Stimulated activated CD4-positive, alpha-beta T cell treated with anti-CD3 and anti-CD28 coated beads, Interleukin-1b, Interleukin-23, amount 100 ng/mL, for 24 hours (primary cell): ENCODE results near the gene CRELD2.

Source experiments
- DNase-seq, 4 experiments: peaks; one replicate each; pipeline ENCODE4 v3.0.0-alpha.2; 2020; ENCODE audit warnings: low read depth in 4 of 4, low spot score in 1 of 4

CRELD2 gene

GRCh38 chr22:49911881-49912625, 6.4 kb upstream of the CRELD2 start:
- no peak for DNase-seq

- no peak for DNase-seq
Observed at GRCh38 chr22:49913026-49913425, 5.4 kb upstream of the CRELD2 start.

GRCh38 chr22:49913446-49913845, 5.0 kb upstream of the CRELD2 start:
- DNase-seq: no peak

- no peak for DNase-seq
Observed at GRCh38 chr22:49914256-49914655, 4.2 kb upstream of the CRELD2 start.

- DNase-seq: no peak
Observed at GRCh38 chr22:49915610-49916009, 2.8 kb upstream of the CRELD2 start.

- no peak for DNase-seq
Observed at GRCh38 chr22:49916831-49917230, 1.6 kb upstream of the CRELD2 start.

GRCh38 chr22:49918911-49919881, 762 bp downstream of the CRELD2 start:
- DNase-seq: no peak

- DNase-seq: no peak
Observed at GRCh38 chr22:49920859-49921258, 2.4 kb downstream of the CRELD2 start.

- no peak for DNase-seq
Observed at GRCh38 chr22:49921508-49922278, 3.3 kb downstream of the CRELD2 start.

- DNase-seq: no peak
Observed at GRCh38 chr22:49922484-49922883, 4.0 kb downstream of the CRELD2 start.

GRCh38 chr22:49922926-49923325, 4.5 kb downstream of the CRELD2 start:
- no peak for DNase-seq

GRCh38 chr22:49923445-49923844, 5.0 kb downstream of the CRELD2 start:
- DNase-seq: no peak

- no peak for DNase-seq
Observed at GRCh38 chr22:49924113-49924833, 5.8 kb downstream of the CRELD2 start.

- DNase-seq: peak in 1 of 4 experiments; percentile 42
Observed at GRCh38 chr22:49925525-49926128, 7.2 kb downstream of the CRELD2 start.

GRCh38 chr22:49926916-49927315, 8.5 kb downstream of the CRELD2 start:
- DNase-seq: no peak

- DNase-seq: no peak
Observed at GRCh38 chr22:49927483-49928184, 9.2 kb downstream of the CRELD2 start.

GRCh38 chr22:49928185-49928495, 9.7 kb downstream of the CRELD2 start:
- no peak for DNase-seq

- DNase-seq: no peak
Observed at GRCh38 chr22:49928555-49929210, 10.2 kb downstream of the CRELD2 start.

GRCh38 chr22:49929211-49929979, 11.0 kb downstream of the CRELD2 start:
- DNase-seq: peak; percentile 60 to 72 (median 69)
